Neural cell (in vitro differentiated cells): ENCODE results near the gene MAPK11. TPM values are rescaled to one million over a fixed set of nuclear protein-coding genes. Genes with fewer than 3 reads are reported as not detected.

Source experiments
- H2AFZ ChIP-seq: fragments of 200-600, 300-800 bp; sonication (generic), shearing (Covaris generic); 2 replicates; pipeline ENCODE4 v1.6.0; 2014; ENCODE audit warnings: low read depth, mild to moderate bottlenecking, antibody characterized with exemption, low read length, moderate library complexity
- H3F3A ChIP-seq: fragments of 200-600 bp; shearing (Covaris generic); 2 replicates; pipeline ENCODE4 v1.6.1; 2016; ENCODE audit warnings: mild to moderate bottlenecking, moderate library complexity, mixed read lengths, antibody characterized with exemption, low read length; ENCODE audit not compliant: insufficient read depth, poor library complexity, severe bottlenecking
- H3K27ac ChIP-seq: fragments of 200-600, 300-800 bp; sonication (generic), shearing (Covaris generic); 2 replicates; pipeline ENCODE4 v1.5.1; 2014; ENCODE audit warnings: mild to moderate bottlenecking, low read length, moderate library complexity
- H3K27me3 ChIP-seq: fragments of 300-800, 200-600 bp; sonication (generic), shearing (Covaris generic); 2 replicates; pipeline ENCODE4 v1.6.0; 2014; ENCODE audit warnings: mild to moderate bottlenecking, low read depth, low read length, moderate library complexity; ENCODE audit not compliant: insufficient read depth
- H3K36me3 ChIP-seq: fragments of 300-800, 200-600 bp; sonication (generic), shearing (Covaris generic); 2 replicates; pipeline ENCODE4 v1.5.1; 2014; ENCODE audit warnings: mild to moderate bottlenecking, antibody characterized with exemption, low read length, moderate library complexity; ENCODE audit not compliant: insufficient read depth
- H3K4me2 ChIP-seq: fragments of 300-800, 200-600 bp; sonication (generic), shearing (Covaris generic); 2 replicates; pipeline ENCODE4 v1.6.0; 2014; ENCODE audit warnings: mild to moderate bottlenecking, low read length
- H3K4me3 ChIP-seq: fragments of 300-800, 200-600 bp; sonication (generic), shearing (Covaris generic); 2 replicates; pipeline ENCODE4 v1.5.1; 2014; ENCODE audit warnings: mild to moderate bottlenecking, low read length, moderate library complexity
- H3K79me2 ChIP-seq: fragments of 200-600 bp; shearing (Covaris generic); replicated peaks from 2 replicates; pipeline ENCODE4 v1.6.0; 2014; ENCODE audit warnings: mild to moderate bottlenecking, low read length, moderate library complexity; ENCODE audit not compliant: insufficient read depth
- H3K9ac ChIP-seq: fragments of 300-800, 200-600 bp; sonication (generic), shearing (Covaris generic); 2 replicates; pipeline ENCODE4 v1.6.1; 2016; ENCODE audit warnings: mild to moderate bottlenecking, low read length, mixed read lengths
- H3K9me2 ChIP-seq: fragments of 200-600 bp; shearing (Covaris generic); 2 replicates; pipeline ENCODE4 v1.6.1; 2016; ENCODE audit warnings: mild to moderate bottlenecking, low read length, mixed read lengths; ENCODE audit not compliant: insufficient read depth
- H3K9me3 ChIP-seq: fragments of 200-600, 300-800 bp; sonication (generic), shearing (Covaris generic); 2 replicates; pipeline ENCODE4 v1.6.1; 2016; ENCODE audit warnings: mild to moderate bottlenecking, mixed run types, low read length, moderate library complexity, mixed read lengths
- H4K20me1 ChIP-seq: fragments of 200-600 bp; shearing (Covaris generic); 2 replicates; pipeline ENCODE4 v1.6.1; 2016; ENCODE audit warnings: mild to moderate bottlenecking, mixed run types; ENCODE audit not compliant: insufficient read depth
- EP300 ChIP-seq: fragments of 450-650 bp; conservative IDR thresholded peaks from 2 replicates; pipeline ENCODE4 v1.6.1; 2014; ENCODE audit warnings: antibody characterized with exemption, mild to moderate bottlenecking, moderate library complexity; ENCODE audit not compliant: poor library complexity, severe bottlenecking
- EZH2 ChIP-seq: fragments of 200-600, 300-800 bp; shearing (Covaris generic), sonication (generic); IDR thresholded peaks from 2 replicates; pipeline ENCODE4 v1.6.1; 2014; ENCODE audit warnings: antibody characterized with exemption, low read length, borderline replicate concordance, mild to moderate bottlenecking; ENCODE audit not compliant: insufficient read depth, poor library complexity, severe bottlenecking
- MXI1 ChIP-seq: fragments of 450-650 bp; conservative IDR thresholded peaks from 2 replicates; pipeline ENCODE4 v1.6.1; 2014; ENCODE audit warnings: antibody characterized with exemption, mild to moderate bottlenecking; ENCODE audit not compliant: poor library complexity, severe bottlenecking
- POLR2AphosphoS5 ChIP-seq: IDR thresholded peaks from 2 replicates; pipeline ENCODE4 v1.6.1; 2012
- RAD21 ChIP-seq: fragments of 450-650 bp; conservative IDR thresholded peaks from 2 replicates; pipeline ENCODE4 v1.6.1; 2014; ENCODE audit warnings: antibody characterized with exemption, mild to moderate bottlenecking, moderate library complexity
- REST ChIP-seq: IDR thresholded peaks from 2 replicates; pipeline ENCODE4 v1.6.1; 2012; ENCODE audit warnings: borderline replicate concordance
- SMC3 ChIP-seq: fragments of 450-650 bp; conservative IDR thresholded peaks from 2 replicates; pipeline ENCODE4 v1.6.1; 2014; ENCODE audit warnings: antibody characterized with exemption, mild to moderate bottlenecking, moderate library complexity; ENCODE audit not compliant: poor library complexity
- TAF1 ChIP-seq: IDR thresholded peaks from 2 replicates; pipeline ENCODE4 v1.6.1; 2012; ENCODE audit warnings: low read depth
- polyA plus RNA-seq: library from polyadenylated mRNA; depleted of rRNA; stranded (reverse); fragments of >200 nt; gene quantifications from 2 replicates; pipeline ENCODE4 v1.2.3, GENCODE V29; 2014
- TF ChIP-seq, protein P1 (sequence below): fragments of 450-650 bp; IDR thresholded peaks from 2 replicates; pipeline ENCODE4 v1.5.1; 2014; ENCODE audit warnings: antibody characterized with exemption, mild to moderate bottlenecking, moderate library complexity; ENCODE audit not compliant: poor library complexity, severe bottlenecking

The MAPK11 gene
- polyA plus RNA-seq, 1 donor from 2014 or later, result 36.3 TPM

- H3K9ac ChIP-seq, result no peak overlapping the region
- no peaks in the 10 kb centered on the region for H3F3A ChIP-seq
- H3K4me3 ChIP-seq, result no peak overlapping the region
- H3K79me2 ChIP-seq, result no peaks in the 10 kb centered on the region
- H3K27me3 ChIP-seq, result no peaks in the 10 kb centered on the region
- TF ChIP-seq EP300 (no peak), EZH2 (no peak), POLR2AphosphoS5 (no peak), RAD21 (no peak), MXI1 (no peak), TAF1 (no peak), REST (no peak), SMC3 (no peak)
- TF ChIP-seq, protein P1, sequence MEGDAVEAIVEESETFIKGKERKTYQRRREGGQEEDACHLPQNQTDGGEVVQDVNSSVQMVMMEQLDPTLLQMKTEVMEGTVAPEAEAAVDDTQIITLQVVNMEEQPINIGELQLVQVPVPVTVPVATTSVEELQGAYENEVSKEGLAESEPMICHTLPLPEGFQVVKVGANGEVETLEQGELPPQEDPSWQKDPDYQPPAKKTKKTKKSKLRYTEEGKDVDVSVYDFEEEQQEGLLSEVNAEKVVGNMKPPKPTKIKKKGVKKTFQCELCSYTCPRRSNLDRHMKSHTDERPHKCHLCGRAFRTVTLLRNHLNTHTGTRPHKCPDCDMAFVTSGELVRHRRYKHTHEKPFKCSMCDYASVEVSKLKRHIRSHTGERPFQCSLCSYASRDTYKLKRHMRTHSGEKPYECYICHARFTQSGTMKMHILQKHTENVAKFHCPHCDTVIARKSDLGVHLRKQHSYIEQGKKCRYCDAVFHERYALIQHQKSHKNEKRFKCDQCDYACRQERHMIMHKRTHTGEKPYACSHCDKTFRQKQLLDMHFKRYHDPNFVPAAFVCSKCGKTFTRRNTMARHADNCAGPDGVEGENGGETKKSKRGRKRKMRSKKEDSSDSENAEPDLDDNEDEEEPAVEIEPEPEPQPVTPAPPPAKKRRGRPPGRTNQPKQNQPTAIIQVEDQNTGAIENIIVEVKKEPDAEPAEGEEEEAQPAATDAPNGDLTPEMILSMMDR, result no peak
- H2AFZ ChIP-seq, result no peak overlapping the region
- H4K20me1 ChIP-seq, result no peaks in the 10 kb centered on the region
- no peaks in the 10 kb centered on the region for H3K36me3 ChIP-seq
- no peak overlapping the region for H3K4me2 ChIP-seq
- no peaks in the 10 kb centered on the region for H3K9me3 ChIP-seq
- H3K9me2 ChIP-seq, result no peaks in the 10 kb centered on the region
- H3K27ac ChIP-seq, result no peak overlapping the region
Measured at GRCh38 chr22:50222508-50222907, 47.7 kb downstream of the MAPK11 start.

- no peaks in the 10 kb centered on the region for H3K79me2 ChIP-seq
- no peaks in the 10 kb centered on the region for H3K9me3 ChIP-seq
- H3F3A ChIP-seq, result no peaks in the 10 kb centered on the region
- H3K9me2 ChIP-seq, result no peaks in the 10 kb centered on the region
- H3K4me2 ChIP-seq, result no peak overlapping the region
- no peaks in the 10 kb centered on the region for H3K36me3 ChIP-seq
- H4K20me1 ChIP-seq, result no peaks in the 10 kb centered on the region
- no peak overlapping the region for H3K4me3 ChIP-seq
- H3K9ac ChIP-seq, result no peak overlapping the region
- no peak overlapping the region for H3K27ac ChIP-seq
- H3K27me3 ChIP-seq, result no peaks in the 10 kb centered on the region
- TF ChIP-seq EZH2 (no peak), TAF1 (no peak), REST (no peak), SMC3 (no peak), POLR2AphosphoS5 (no peak), MXI1 (no peak), RAD21 (no peak), EP300 (no peak)
- TF ChIP-seq, protein P1, result no peak
- no peak overlapping the region for H2AFZ ChIP-seq
Measured at GRCh38 chr22:50221410-50222300, 48.5 kb downstream of the MAPK11 start.
